Measurements from ENCODE around the gene SEMA5A. TPM values are rescaled to one million over a fixed set of nuclear protein-coding genes. Genes with fewer than 3 reads are reported as not detected.

SEMA5A gene
- polyA plus RNA-seq, 1 donor (not counting 4 experiments of a cell fraction or from before 2014, with no cell fraction given), result 0.16 TPM

- Histone ChIP-seq H3K4me1 (ENCODE audit: control insufficient read depth, extremely low read depth, insufficient read depth, low read length) (no peaks in the 10 kb centered on the region), H3K9me3 (ENCODE audit: control insufficient read depth, low read depth, low read length) (no peaks in the 10 kb centered on the region), H4K20me1 (ENCODE audit: control insufficient read depth, extremely low read depth, insufficient read depth, low read length) (no peaks in the 10 kb centered on the region), H3K9me1 (ENCODE audit: control insufficient read depth, extremely low read depth, insufficient read depth, low read length) (no peaks in the 10 kb centered on the region), H2AFZ (ENCODE audit: control insufficient read depth, low read length) (no peak overlapping the region), H3K4me2 (ENCODE audit: control insufficient read depth, extremely low read depth, insufficient read depth, low read depth, low read length) (no peak overlapping the region), H3K4me3 (ENCODE audit: control insufficient read depth in 2 of 3, extremely low read depth in 1 of 3, insufficient read depth in 2 of 3, low read depth in 1 of 3, low read length in 3 of 3) (no peak overlapping the region), H3K9ac (ENCODE audit: control insufficient read depth, extremely low read depth, insufficient read depth, low read length) (no peak overlapping the region), H3K27me3 (ENCODE audit: control insufficient read depth, extremely low read depth, insufficient read depth, low read length) (no peaks in the 10 kb centered on the region), H3K36me3 (ENCODE audit: control insufficient read depth in 2 of 2, extremely low read depth in 1 of 2, insufficient read depth in 2 of 2, low read length in 2 of 2) (no peaks in the 10 kb centered on the region), H3K79me2 (ENCODE audit: control insufficient read depth, insufficient read depth, low read length) (no peaks in the 10 kb centered on the region), H3K27ac (ENCODE audit: control insufficient read depth, insufficient read depth, low read length) (no peak overlapping the region)
- dilution Hi-C loops (cut with MboI; ENCODE audit: extremely low pct_ligation_motif_present, low sequenced_read_pairs), result no loop called here
- FAIRE-seq, result no peak
- no peak for TF ChIP-seq CTCF (optimal IDR thresholded peaks at IDR 0.05 in 1 of 3, IDR thresholded peaks at IDR 0.05 in 1 of 3, conservative IDR thresholded peaks at IDR 0.05 in 1 of 3; ENCODE audit: extremely low read depth in 1 of 3, insufficient read depth in 2 of 3, low read length in 3 of 3)
- TF ChIP-seq EZH2 (IDR thresholded peaks at IDR 0.05; ENCODE audit: low read length), result no peak
- DNase-seq (ENCODE audit: low read depth, low spot score), result no peak
Observed at GRCh38 chr5:9419794-9420193, 126.1 kb downstream of the SEMA5A start.

GRCh38 chr5:9415566-9415965 is 130.3 kb downstream of the SEMA5A start:
- no peak overlapping the region for H3K4me2 ChIP-seq (ENCODE audit: control insufficient read depth, extremely low read depth, insufficient read depth, low read depth, low read length)
- no peaks in the 10 kb centered on the region for H3K79me2 ChIP-seq (ENCODE audit: control insufficient read depth, insufficient read depth, low read length)
- H3K27ac ChIP-seq (ENCODE audit: control insufficient read depth, insufficient read depth, low read length), result no peak overlapping the region
- H3K36me3 ChIP-seq (ENCODE audit: control insufficient read depth in 2 of 2, extremely low read depth in 1 of 2, insufficient read depth in 2 of 2, low read length in 2 of 2), result no peaks in the 10 kb centered on the region
- dilution Hi-C loops (cut with MboI; ENCODE audit: extremely low pct_ligation_motif_present, low sequenced_read_pairs), result no loop called here
- H3K27me3 ChIP-seq (ENCODE audit: control insufficient read depth, extremely low read depth, insufficient read depth, low read length), result no peaks in the 10 kb centered on the region
- no peak for TF ChIP-seq CTCF (optimal IDR thresholded peaks at IDR 0.05 in 1 of 3, IDR thresholded peaks at IDR 0.05 in 1 of 3, conservative IDR thresholded peaks at IDR 0.05 in 1 of 3; ENCODE audit: extremely low read depth in 1 of 3, insufficient read depth in 2 of 3, low read length in 3 of 3)
- no peak for TF ChIP-seq EZH2 (IDR thresholded peaks at IDR 0.05; ENCODE audit: low read length)
- no peaks in the 10 kb centered on the region for H4K20me1 ChIP-seq (ENCODE audit: control insufficient read depth, extremely low read depth, insufficient read depth, low read length)
- no peaks in the 10 kb centered on the region for H3K4me1 ChIP-seq (ENCODE audit: control insufficient read depth, extremely low read depth, insufficient read depth, low read length)
- H3K9me3 ChIP-seq (ENCODE audit: control insufficient read depth, low read depth, low read length), result no peaks in the 10 kb centered on the region
- FAIRE-seq (no peak), DNase-seq (ENCODE audit: low read depth, low spot score) (no peak)
- no peak overlapping the region for H3K4me3 ChIP-seq (ENCODE audit: control insufficient read depth in 2 of 3, extremely low read depth in 1 of 3, insufficient read depth in 2 of 3, low read depth in 1 of 3, low read length in 3 of 3)
- H3K9ac ChIP-seq (ENCODE audit: control insufficient read depth, extremely low read depth, insufficient read depth, low read length), result no peak overlapping the region
- H2AFZ ChIP-seq (ENCODE audit: control insufficient read depth, low read length), result no peak overlapping the region
- H3K9me1 ChIP-seq (ENCODE audit: control insufficient read depth, extremely low read depth, insufficient read depth, low read length), result no peaks in the 10 kb centered on the region

Measured in keratinocyte (primary cell).